ENCODE data around the gene FZR1. TPM values are rescaled to one million over a fixed set of nuclear protein-coding genes. Genes with fewer than 3 reads are reported as not detected.
A peak's percentile ranks its signal among the peaks of the same experiment; 100 is the strongest.

Gene FZR1
- total RNA-seq, 1 experiment from 2014 or later: 59.1 TPM

GRCh38 chr19:3570606-3571011, 64.5 kb downstream of the FZR1 start:
- Histone ChIP-seq H3K9me3 (no peaks in the 10 kb centered on the region), H3K4me1 (no peaks in the 10 kb centered on the region), H3K27me3 (replicated peaks; ENCODE audit: control insufficient read depth, insufficient read depth, low read length) (no peaks in the 10 kb centered on the region), H3K36me3 (ENCODE audit: control insufficient read depth, insufficient read depth, low read length) (no peaks in the 10 kb centered on the region), H3K4me3 (ENCODE audit: low read depth, low read length) (no peak overlapping the region)
- no peak overlapping the region for H3K4me3 Mint-ChIP-seq (ENCODE audit: unreplicated experiment)
- POLR2A ChIA-PET: no interaction called here
- BruUV-seq (replicated peaks): no TSS peak
- H3K27ac Mint-ChIP-seq (ENCODE audit: unreplicated experiment): no peak overlapping the region
- no peak for TF ChIP-seq CTCF (IDR thresholded peaks at IDR 0.05; ENCODE audit: insufficient read depth in 1 of 2, low read depth in 1 of 2, low read length in 1 of 2, severe bottlenecking in 1 of 2, unreplicated experiment in 1 of 2)
- no peaks in the 10 kb centered on the region for H3K9me3 Mint-ChIP-seq (ENCODE audit: unreplicated experiment)
- intact Hi-C loops (cut with micrococcal nuclease; ENCODE audit: unreplicated experiment): no loop called here
- no peaks in the 10 kb centered on the region for H3K4me1 Mint-ChIP-seq (ENCODE audit: low read depth, unreplicated experiment)
- H3K27me3 Mint-ChIP-seq (ENCODE audit: insufficient read depth, unreplicated experiment): no peaks in the 10 kb centered on the region
- CTCF ChIA-PET: no interaction called here
- no peak for DNase-seq
- H3K36me3 Mint-ChIP-seq (ENCODE audit: insufficient read depth, unreplicated experiment): peaks cover 23% of the 10 kb centered on the region

GRCh38 chr19:3572132-3572854, 66.2 kb downstream of the FZR1 start:
- Mint-ChIP-seq H3K27me3 (ENCODE audit: insufficient read depth, unreplicated experiment) (no peaks in the 10 kb centered on the region), H3K4me1 (ENCODE audit: low read depth, unreplicated experiment) (no peaks in the 10 kb centered on the region), H3K36me3 (ENCODE audit: insufficient read depth, unreplicated experiment) (peaks cover 23% of the 10 kb centered on the region), H3K9me3 (ENCODE audit: unreplicated experiment) (no peaks in the 10 kb centered on the region), H3K4me3 (ENCODE audit: unreplicated experiment) (peak overlapping the region; percentile 71), H3K27ac (ENCODE audit: unreplicated experiment) (no peak overlapping the region)
- H3K4me1 ChIP-seq: no peaks in the 10 kb centered on the region
- ChIA-PET CTCF (no interaction called here), POLR2A (no interaction called here)
- no TSS peak for BruUV-seq (replicated peaks)
- no peaks in the 10 kb centered on the region for H3K27me3 ChIP-seq (replicated peaks; ENCODE audit: control insufficient read depth, insufficient read depth, low read length)
- no peaks in the 10 kb centered on the region for H3K9me3 ChIP-seq
- intact Hi-C loops (cut with micrococcal nuclease; ENCODE audit: unreplicated experiment): loop anchor here (1.0 kb wide), 1 partner anchor 15 kb away; the partner anchor contains the start of gene MFSD12
- DNase-seq: peak; percentile 98 to 99
- no peaks in the 10 kb centered on the region for H3K36me3 ChIP-seq (ENCODE audit: control insufficient read depth, insufficient read depth, low read length)
- TF ChIP-seq CTCF (IDR thresholded peaks at IDR 0.05; ENCODE audit: insufficient read depth in 1 of 2, low read depth in 1 of 2, low read length in 1 of 2, severe bottlenecking in 1 of 2, unreplicated experiment in 1 of 2): no peak
- H3K4me3 ChIP-seq (ENCODE audit: low read depth, low read length): peak overlapping the region; percentile 36

GRCh38 chr19:3572855-3573161, 66.7 kb downstream of the FZR1 start, which contains the start of gene HMG20B:
Gene HMG20B (plus strand): TSS chr19:3572944. CDS start chr19:3573310, 366 bp downstream.
- intact Hi-C loops (cut with micrococcal nuclease; ENCODE audit: unreplicated experiment): loop anchor here (1.0 kb wide), 1 partner anchor 16 kb away; the partner anchor contains the start of gene MFSD12
- ChIA-PET CTCF (no interaction called here), POLR2A (no interaction called here)
- no peak for DNase-seq
- no peaks in the 10 kb centered on the region for H3K9me3 ChIP-seq
- BruUV-seq (replicated peaks): no TSS peak
- H3K27me3 Mint-ChIP-seq (ENCODE audit: insufficient read depth, unreplicated experiment): no peaks in the 10 kb centered on the region
- no peaks in the 10 kb centered on the region for H3K4me1 ChIP-seq
- H3K36me3 Mint-ChIP-seq (ENCODE audit: insufficient read depth, unreplicated experiment): peaks cover 23% of the 10 kb centered on the region
- H3K9me3 Mint-ChIP-seq (ENCODE audit: unreplicated experiment): no peaks in the 10 kb centered on the region
- no peak within 1 kb of the TSS for H3K27ac Mint-ChIP-seq (ENCODE audit: unreplicated experiment)
- peak within 1 kb of the TSS; percentile 71 for H3K4me3 Mint-ChIP-seq (ENCODE audit: unreplicated experiment)
- no peaks in the 10 kb centered on the region for H3K4me1 Mint-ChIP-seq (ENCODE audit: low read depth, unreplicated experiment)
- H3K36me3 ChIP-seq (ENCODE audit: control insufficient read depth, insufficient read depth, low read length): no peaks in the 10 kb centered on the region
- no peak for TF ChIP-seq CTCF (IDR thresholded peaks at IDR 0.05; ENCODE audit: insufficient read depth in 1 of 2, low read depth in 1 of 2, low read length in 1 of 2, severe bottlenecking in 1 of 2, unreplicated experiment in 1 of 2)
- H3K4me3 ChIP-seq (ENCODE audit: low read depth, low read length): peak within 1 kb of the TSS; percentile 89
- H3K27me3 ChIP-seq (replicated peaks; ENCODE audit: control insufficient read depth, insufficient read depth, low read length): no peaks in the 10 kb centered on the region

All from Caco-2 (cell line).